Measurements from ENCODE around the gene CD48. TPM values are rescaled to one million over a fixed set of nuclear protein-coding genes. Genes with fewer than 3 reads are reported as not detected.

CD48 gene
- total RNA-seq, 1 experiment from 2014 or later = 0.20 TPM

DNA sequence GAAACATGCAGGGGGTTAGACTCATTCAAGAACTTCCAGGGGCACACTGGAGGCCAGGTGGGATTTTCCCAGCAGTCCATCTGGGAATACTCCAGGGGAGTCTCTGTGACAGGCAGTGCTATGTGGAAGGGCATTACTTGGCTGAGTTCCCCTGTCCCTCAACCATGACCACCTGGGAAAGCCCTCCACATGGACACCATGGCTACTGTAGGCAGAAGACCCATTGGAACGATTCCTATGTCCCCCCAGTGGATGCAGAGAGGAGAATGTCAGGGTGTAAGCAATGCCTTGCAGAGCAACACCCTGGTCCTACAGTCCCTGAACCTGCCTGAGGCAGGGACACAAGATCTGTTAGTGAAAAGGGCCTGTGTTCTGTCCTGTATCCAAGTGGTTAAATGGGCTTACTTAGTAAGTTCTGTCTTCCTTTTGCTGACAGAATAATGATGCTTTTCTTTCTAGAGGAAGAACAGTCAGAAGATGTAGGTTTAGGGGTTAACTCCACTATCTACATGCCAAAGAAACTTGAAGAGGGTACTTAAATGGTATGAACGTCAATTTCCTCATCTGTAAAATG lies 78.2 kb downstream of the CD48 start:
- POLR2A ChIA-PET = no interaction called here

More for the DNA sequence above, 78.2 kb downstream of the CD48 start:
- TF ChIP-seq, protein P1, sequence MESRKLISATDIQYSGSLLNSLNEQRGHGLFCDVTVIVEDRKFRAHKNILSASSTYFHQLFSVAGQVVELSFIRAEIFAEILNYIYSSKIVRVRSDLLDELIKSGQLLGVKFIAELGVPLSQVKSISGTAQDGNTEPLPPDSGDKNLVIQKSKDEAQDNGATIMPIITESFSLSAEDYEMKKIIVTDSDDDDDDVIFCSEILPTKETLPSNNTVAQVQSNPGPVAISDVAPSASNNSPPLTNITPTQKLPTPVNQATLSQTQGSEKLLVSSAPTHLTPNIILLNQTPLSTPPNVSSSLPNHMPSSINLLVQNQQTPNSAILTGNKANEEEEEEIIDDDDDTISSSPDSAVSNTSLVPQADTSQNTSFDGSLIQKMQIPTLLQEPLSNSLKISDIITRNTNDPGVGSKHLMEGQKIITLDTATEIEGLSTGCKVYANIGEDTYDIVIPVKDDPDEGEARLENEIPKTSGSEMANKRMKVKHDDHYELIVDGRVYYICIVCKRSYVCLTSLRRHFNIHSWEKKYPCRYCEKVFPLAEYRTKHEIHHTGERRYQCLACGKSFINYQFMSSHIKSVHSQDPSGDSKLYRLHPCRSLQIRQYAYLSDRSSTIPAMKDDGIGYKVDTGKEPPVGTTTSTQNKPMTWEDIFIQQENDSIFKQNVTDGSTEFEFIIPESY (IDR thresholded peaks at IDR 0.05; ENCODE audit: extremely low read depth, insufficient replicate concordance, low read length) = no peak
- TF ChIP-seq, protein P2, sequence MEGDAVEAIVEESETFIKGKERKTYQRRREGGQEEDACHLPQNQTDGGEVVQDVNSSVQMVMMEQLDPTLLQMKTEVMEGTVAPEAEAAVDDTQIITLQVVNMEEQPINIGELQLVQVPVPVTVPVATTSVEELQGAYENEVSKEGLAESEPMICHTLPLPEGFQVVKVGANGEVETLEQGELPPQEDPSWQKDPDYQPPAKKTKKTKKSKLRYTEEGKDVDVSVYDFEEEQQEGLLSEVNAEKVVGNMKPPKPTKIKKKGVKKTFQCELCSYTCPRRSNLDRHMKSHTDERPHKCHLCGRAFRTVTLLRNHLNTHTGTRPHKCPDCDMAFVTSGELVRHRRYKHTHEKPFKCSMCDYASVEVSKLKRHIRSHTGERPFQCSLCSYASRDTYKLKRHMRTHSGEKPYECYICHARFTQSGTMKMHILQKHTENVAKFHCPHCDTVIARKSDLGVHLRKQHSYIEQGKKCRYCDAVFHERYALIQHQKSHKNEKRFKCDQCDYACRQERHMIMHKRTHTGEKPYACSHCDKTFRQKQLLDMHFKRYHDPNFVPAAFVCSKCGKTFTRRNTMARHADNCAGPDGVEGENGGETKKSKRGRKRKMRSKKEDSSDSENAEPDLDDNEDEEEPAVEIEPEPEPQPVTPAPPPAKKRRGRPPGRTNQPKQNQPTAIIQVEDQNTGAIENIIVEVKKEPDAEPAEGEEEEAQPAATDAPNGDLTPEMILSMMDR (IDR thresholded peaks at IDR 0.05 in 2 of 3, conservative IDR thresholded peaks at IDR 0.05 in 1 of 3; ENCODE audit: borderline replicate concordance in 1 of 3, insufficient read depth in 1 of 3, low read depth in 2 of 3, low read length in 2 of 3) = no peak
- no peak for TF ChIP-seq CBX3 (IDR thresholded peaks at IDR 0.05; ENCODE audit: low read depth)
- no peak for TF ChIP-seq JUND (IDR thresholded peaks at IDR 0.05)
- no peak for TF ChIP-seq ZFX (IDR thresholded peaks at IDR 0.05)
- TF ChIP-seq POLR2AphosphoS5 (IDR thresholded peaks at IDR 0.05; ENCODE audit: low read depth, low read length) = no peak
- TF ChIP-seq SRF (IDR thresholded peaks at IDR 0.05; ENCODE audit: low read depth) = no peak
- TF ChIP-seq ZNF274 (IDR thresholded peaks at IDR 0.05; ENCODE audit: low read depth, low read length) = no peak
- TF ChIP-seq FOSL1 (IDR thresholded peaks at IDR 0.05; ENCODE audit: low read depth) = no peak
- TF ChIP-seq, protein P3, sequence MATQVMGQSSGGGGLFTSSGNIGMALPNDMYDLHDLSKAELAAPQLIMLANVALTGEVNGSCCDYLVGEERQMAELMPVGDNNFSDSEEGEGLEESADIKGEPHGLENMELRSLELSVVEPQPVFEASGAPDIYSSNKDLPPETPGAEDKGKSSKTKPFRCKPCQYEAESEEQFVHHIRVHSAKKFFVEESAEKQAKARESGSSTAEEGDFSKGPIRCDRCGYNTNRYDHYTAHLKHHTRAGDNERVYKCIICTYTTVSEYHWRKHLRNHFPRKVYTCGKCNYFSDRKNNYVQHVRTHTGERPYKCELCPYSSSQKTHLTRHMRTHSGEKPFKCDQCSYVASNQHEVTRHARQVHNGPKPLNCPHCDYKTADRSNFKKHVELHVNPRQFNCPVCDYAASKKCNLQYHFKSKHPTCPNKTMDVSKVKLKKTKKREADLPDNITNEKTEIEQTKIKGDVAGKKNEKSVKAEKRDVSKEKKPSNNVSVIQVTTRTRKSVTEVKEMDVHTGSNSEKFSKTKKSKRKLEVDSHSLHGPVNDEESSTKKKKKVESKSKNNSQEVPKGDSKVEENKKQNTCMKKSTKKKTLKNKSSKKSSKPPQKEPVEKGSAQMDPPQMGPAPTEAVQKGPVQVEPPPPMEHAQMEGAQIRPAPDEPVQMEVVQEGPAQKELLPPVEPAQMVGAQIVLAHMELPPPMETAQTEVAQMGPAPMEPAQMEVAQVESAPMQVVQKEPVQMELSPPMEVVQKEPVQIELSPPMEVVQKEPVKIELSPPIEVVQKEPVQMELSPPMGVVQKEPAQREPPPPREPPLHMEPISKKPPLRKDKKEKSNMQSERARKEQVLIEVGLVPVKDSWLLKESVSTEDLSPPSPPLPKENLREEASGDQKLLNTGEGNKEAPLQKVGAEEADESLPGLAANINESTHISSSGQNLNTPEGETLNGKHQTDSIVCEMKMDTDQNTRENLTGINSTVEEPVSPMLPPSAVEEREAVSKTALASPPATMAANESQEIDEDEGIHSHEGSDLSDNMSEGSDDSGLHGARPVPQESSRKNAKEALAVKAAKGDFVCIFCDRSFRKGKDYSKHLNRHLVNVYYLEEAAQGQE (IDR thresholded peaks at IDR 0.05; ENCODE audit: low read depth) = no peak
- TF ChIP-seq YY1 (IDR thresholded peaks at IDR 0.05; ENCODE audit: extremely low read depth, insufficient replicate concordance, low read depth, low read length) = no peak
- no peak for TF ChIP-seq EZH2phosphoT487 (IDR thresholded peaks at IDR 0.05; ENCODE audit: borderline replicate concordance)
- TF ChIP-seq SP1 (IDR thresholded peaks at IDR 0.05; ENCODE audit: low read depth) = no peak
- TF ChIP-seq CEBPB (IDR thresholded peaks at IDR 0.05; ENCODE audit: low read depth) = no peak
- TF ChIP-seq ELF1 (IDR thresholded peaks at IDR 0.05; ENCODE audit: borderline replicate concordance, low read depth) = no peak
- no TSS peak for BruUV-seq (replicated peaks)
- no peaks in the 10 kb centered on the region for H3K79me2 ChIP-seq (ENCODE audit: insufficient read depth, low read length)
- RAD21 ChIA-PET (ENCODE audit: low non-redundant PET in 1 of 2, low total read pairs in 2 of 2, uncharacterized antibody in 2 of 2, unreplicated experiment in 2 of 2) = no interaction called here
- no peak overlapping the region for H3K4me2 ChIP-seq (ENCODE audit: low read length)
- H3K27me3 ChIP-seq (ENCODE audit: insufficient read depth, low read length) = no peaks in the 10 kb centered on the region
- no peaks in the 10 kb centered on the region for H3K9me2 ChIP-seq (ENCODE audit: insufficient read depth)
- H3K36me3 ChIP-seq (ENCODE audit: control insufficient read depth in 1 of 2, insufficient read depth in 2 of 2, low read length in 2 of 2) = no peaks in the 10 kb centered on the region
- ATAC-seq (no peak), DNase-seq (ENCODE audit: low read depth, low spot score) (no peak)
- no peaks in the 10 kb centered on the region for H3K4me1 ChIP-seq (ENCODE audit: control insufficient read depth in 1 of 2, insufficient read depth in 2 of 2, low read length in 2 of 2)
- H3K9ac ChIP-seq (ENCODE audit: low read length) = no peak overlapping the region
- H3K9me3 ChIP-seq (ENCODE audit: control insufficient read depth in 1 of 2, insufficient read depth in 1 of 2, low read depth in 1 of 2, low read length in 2 of 2) = no peaks in the 10 kb centered on the region
- H3K4me3 ChIP-seq (replicated peaks in 1 of 2; ENCODE audit: low read depth in 1 of 2, low read length in 2 of 2) = no peak overlapping the region
- no peaks in the 10 kb centered on the region for H4K20me1 ChIP-seq (ENCODE audit: insufficient read depth)
- no peak overlapping the region for H2AFZ ChIP-seq (ENCODE audit: low read depth, low read length, poor library complexity, severe bottlenecking)
- H3K27ac ChIP-seq (ENCODE audit: low read depth, low read length) = no peak overlapping the region
- CTCF ChIA-PET = no interaction called here
- intact Hi-C loops (cut with micrococcal nuclease) = no loop called here
